Measurements from ENCODE around the gene HSD11B1.

- TF ChIP-seq CTCF (IDR thresholded peaks at IDR 0.05) = no peak
- TF ChIP-seq POLR2A (IDR thresholded peaks at IDR 0.05) = no peak
These were observed 36.9 kb upstream of the HSD11B1 start for GRCh38 chr1:209667708-209668107.
